Endothelial cell of umbilical vein (primary cell): Measurements from ENCODE around the gene MORN5. TPM values are rescaled to one million over a fixed set of nuclear protein-coding genes. Genes with fewer than 3 reads are reported as not detected.

Experiments
- BruUV-seq: library from RNA; stranded (reverse); fragments of 400-500 nt; replicated peaks from 2 replicates; lab custom pipeline; 2021; lab: Mats Ljungman, UMichigan
- CTCF ChIA-PET: fragments of 300-600, 350-600 bp; sonication (Branson Sonifier 250); formaldehyde crosslinking; loops from one replicate; lab custom pipeline; 2021; ENCODE audit warnings: antibody characterized with exemption, inconsistent platforms; lab: Charles Lee
- POLR2A ChIA-PET: fragments of 300-600, 350-600 bp; sonication (Branson Sonifier 250); formaldehyde crosslinking; loops from one replicate; lab custom pipeline; 2021; ENCODE audit warnings: antibody characterized with exemption, inconsistent platforms; lab: Charles Lee
- DNase-seq: peaks from one replicate; pipeline ENCODE4 v3.0.0-alpha.2; 2011; ENCODE audit warnings: low read depth, low spot score
- FAIRE-seq: peaks from 2 replicates; lab custom pipeline; 2011; peaks lifted over from hg19 to GRCh38; lab: Jason Lieb, UNC
- H2AFZ ChIP-seq: 2 replicates; pipeline ENCODE4 v1.6.0; 2012; ENCODE audit warnings: low read depth, low read length, control low read depth, inconsistent platforms
- H3K27ac ChIP-seq: 2 replicates; pipeline ENCODE4 v1.5.1; 2011; ENCODE audit warnings: low read depth, mild to moderate bottlenecking, control low read depth, low read length, moderate library complexity; ENCODE audit not compliant: insufficient read depth
- H3K27me3 ChIP-seq, 2 experiments: 2 replicates each; pipeline versions ENCODE4 v1.6.0 to v1.6.1; 2011; ENCODE audit warnings: low read length in 2 of 2, mixed read lengths in 1 of 2; ENCODE audit not compliant: control insufficient read depth in 2 of 2, insufficient read depth in 2 of 2
- H3K36me3 ChIP-seq, 2 experiments: 2 replicates in 1 of 2; 3 replicates in 1 of 2; pipeline ENCODE4 v1.5.1; 2011; ENCODE audit warnings: low read length in 2 of 2, mild to moderate bottlenecking in 1 of 2, moderate library complexity in 1 of 2; ENCODE audit not compliant: control insufficient read depth in 2 of 2, insufficient read depth in 2 of 2; ENCODE audit errors: extremely low read depth in 1 of 2
- H3K4me1 ChIP-seq: 3 replicates; pipeline ENCODE4 v1.5.1; 2011; ENCODE audit warnings: mild to moderate bottlenecking, low read length; ENCODE audit not compliant: control insufficient read depth, insufficient read depth; ENCODE audit errors: extremely low read depth
- H3K4me2 ChIP-seq: 2 replicates; pipeline ENCODE4 v1.6.1; 2011; ENCODE audit warnings: low read length, control low read depth, mixed read lengths; ENCODE audit not compliant: insufficient read depth
- H3K4me3 ChIP-seq, 3 experiments: fragments of 200-600 bp in 1 of 3; sonication (generic), shearing (Covaris generic) in 1 of 3; replicated peaks in 1 of 3; 2 replicates each; pipeline ENCODE4 v1.5.1; 2011 to 2016; ENCODE audit warnings: control low read depth in 3 of 3, low read length in 3 of 3, mild to moderate bottlenecking in 2 of 3, inconsistent platforms in 1 of 3, low read depth in 1 of 3, moderate library complexity in 1 of 3; ENCODE audit not compliant: insufficient read depth in 1 of 3
- H3K79me2 ChIP-seq: 2 replicates; pipeline ENCODE4 v1.6.0; 2012; ENCODE audit warnings: low read length, inconsistent platforms; ENCODE audit not compliant: control insufficient read depth, insufficient read depth
- H3K9ac ChIP-seq: replicated peaks from 2 replicates; pipeline ENCODE3; 2011; ENCODE audit warnings: low read length, control low read depth; ENCODE audit not compliant: insufficient read depth; ENCODE audit errors: extremely low read depth
- H3K9me1 ChIP-seq: replicated peaks from 3 replicates; pipeline ENCODE4 v1.6.0; 2011; ENCODE audit warnings: mild to moderate bottlenecking, low read length; ENCODE audit not compliant: control insufficient read depth, insufficient read depth; ENCODE audit errors: extremely low read depth
- H3K9me3 ChIP-seq: replicated peaks from 2 replicates; pipeline ENCODE4 v1.5.1; 2012; ENCODE audit warnings: low read length, inconsistent platforms; ENCODE audit not compliant: control insufficient read depth, insufficient read depth
- H4K20me1 ChIP-seq: replicated peaks from 2 replicates; pipeline ENCODE3; 2011; ENCODE audit warnings: mild to moderate bottlenecking, low read length; ENCODE audit not compliant: control insufficient read depth, insufficient read depth; ENCODE audit errors: extremely low read depth
- EZH2 ChIP-seq: IDR thresholded peaks from 2 replicates; pipeline ENCODE4 v1.6.1; 2012; ENCODE audit warnings: borderline replicate concordance, low read depth, mild to moderate bottlenecking, moderate library complexity, low read length, inconsistent platforms; ENCODE audit not compliant: severe bottlenecking
- JUN ChIP-seq: IDR thresholded peaks from 2 replicates; pipeline ENCODE4 v1.6.1; 2011; ENCODE audit warnings: borderline replicate concordance, low read depth; ENCODE audit not compliant: insufficient read length, insufficient read depth
- MYC ChIP-seq: IDR thresholded peaks from one replicate; pipeline ENCODE4 v1.6.1; 2011; ENCODE audit warnings: mild to moderate bottlenecking, low read depth, low read length
- POLR2A ChIP-seq: IDR thresholded peaks from 2 replicates; pipeline ENCODE4 v1.6.1; 2012; ENCODE audit warnings: low read depth, mild to moderate bottlenecking, control low read depth, low read length
- dilution Hi-C: fragments of 300-500 bp; cut with MboI; formaldehyde crosslinking; loops from one replicate; pipeline ENCODE4 v1.15.0; 2019; ENCODE audit warnings: low sequenced_read_pairs; ENCODE audit not compliant: extremely low pct_ligation_motif_present
- intact Hi-C: fragments of 100-400 bp; cut with micrococcal nuclease; formaldehyde crosslinking; loops from one replicate; pipeline ENCODE4 v1.10.0; 2022
- polyA plus RNA-seq, 4 experiments: library from polyadenylated mRNA; depleted of rRNA in 3 of 4; stranded (reverse) in 3 of 4; unstranded in 1 of 4; fragments of >200 nt; gene quantifications; 2 replicates each; pipeline versions ENCODE4 v1.2.1 to v1.2.3, GENCODE V29; 2011 to 2012; ENCODE audit warnings: missing spikeins in 1 of 4
- total RNA-seq: library from RNA; stranded (reverse); gene quantifications from 2 replicates; pipeline ENCODE4 v1.2.3, GENCODE V29; 2021
- TF ChIP-seq, protein P1 (sequence below), 2 donors: IDR thresholded peaks; 1 replicate in 1 of 2; 2 replicates in 1 of 2; pipeline ENCODE4 v1.5.1; 2011; ENCODE audit warnings: low read length in 2 of 2, mild to moderate bottlenecking in 2 of 2, moderate library complexity in 2 of 2, control low read depth in 1 of 2, inconsistent platforms in 1 of 2, low read depth in 1 of 2; ENCODE audit not compliant: insufficient read depth in 1 of 2; ENCODE audit errors: extremely low read depth in 1 of 2
- TF ChIP-seq, protein P2 (sequence below): IDR thresholded peaks from 2 replicates; pipeline ENCODE4 v1.6.1; 2011; ENCODE audit not compliant: insufficient read depth, insufficient read length

The MORN5 gene
- total and polyA plus RNA-seq, 2 donors (not counting 3 experiments of a cell fraction or from before 2014, with no cell fraction given), result not detected

DNA sequence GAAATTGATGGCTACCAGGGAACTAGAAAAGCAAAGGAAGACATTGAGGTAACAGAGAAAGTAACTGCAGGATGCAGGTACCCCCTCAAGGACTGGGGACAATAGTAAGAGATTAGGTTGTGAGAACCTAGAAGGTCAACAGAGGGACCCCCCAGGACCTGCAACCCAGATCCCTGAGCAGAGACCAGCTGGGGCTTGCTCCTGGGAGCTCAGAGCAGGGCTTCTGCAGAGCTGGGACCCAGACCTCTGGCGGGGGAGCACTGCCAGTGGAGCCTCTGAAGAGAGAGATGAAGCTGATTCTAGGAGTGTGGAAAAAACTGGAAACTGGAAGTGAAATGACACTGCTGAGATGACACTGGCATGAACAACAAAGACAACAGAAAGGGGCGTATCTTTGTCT, 17.2 kb downstream of the MORN5 start:
- Histone ChIP-seq H3K4me3 (no peak overlapping the region), H3K27me3 (peaks cover 24 to 29% of the 10 kb centered on the region in 2 experiments), H3K9me1 (no peaks in the 10 kb centered on the region), H3K79me2 (no peaks in the 10 kb centered on the region), H3K36me3 (no peaks in the 10 kb centered on the region), H3K4me2 (no peak overlapping the region), H3K27ac (no peak overlapping the region), H4K20me1 (no peaks in the 10 kb centered on the region), H3K4me1 (no peaks in the 10 kb centered on the region), H3K9ac (no peak overlapping the region), H2AFZ (no peak overlapping the region), H3K9me3 (no peaks in the 10 kb centered on the region)
- DNase-seq (no peak), FAIRE-seq (no peak)
- ChIA-PET POLR2A (no interaction called here), CTCF (interaction anchor here (0.8 to 1.9 kb wide), 3 partner anchors 9 to 19 kb away, joined by 4 to 7 read pairs (median 5); no protein-coding TSS in a partner anchor)
- TF ChIP-seq, protein P1, sequence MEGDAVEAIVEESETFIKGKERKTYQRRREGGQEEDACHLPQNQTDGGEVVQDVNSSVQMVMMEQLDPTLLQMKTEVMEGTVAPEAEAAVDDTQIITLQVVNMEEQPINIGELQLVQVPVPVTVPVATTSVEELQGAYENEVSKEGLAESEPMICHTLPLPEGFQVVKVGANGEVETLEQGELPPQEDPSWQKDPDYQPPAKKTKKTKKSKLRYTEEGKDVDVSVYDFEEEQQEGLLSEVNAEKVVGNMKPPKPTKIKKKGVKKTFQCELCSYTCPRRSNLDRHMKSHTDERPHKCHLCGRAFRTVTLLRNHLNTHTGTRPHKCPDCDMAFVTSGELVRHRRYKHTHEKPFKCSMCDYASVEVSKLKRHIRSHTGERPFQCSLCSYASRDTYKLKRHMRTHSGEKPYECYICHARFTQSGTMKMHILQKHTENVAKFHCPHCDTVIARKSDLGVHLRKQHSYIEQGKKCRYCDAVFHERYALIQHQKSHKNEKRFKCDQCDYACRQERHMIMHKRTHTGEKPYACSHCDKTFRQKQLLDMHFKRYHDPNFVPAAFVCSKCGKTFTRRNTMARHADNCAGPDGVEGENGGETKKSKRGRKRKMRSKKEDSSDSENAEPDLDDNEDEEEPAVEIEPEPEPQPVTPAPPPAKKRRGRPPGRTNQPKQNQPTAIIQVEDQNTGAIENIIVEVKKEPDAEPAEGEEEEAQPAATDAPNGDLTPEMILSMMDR (IDR thresholded peaks at IDR 0.05; ENCODE audit: extremely low read depth in 1 of 2, insufficient read depth in 1 of 2, low read depth in 1 of 2, low read length in 2 of 2), result no peak
- no peak for TF ChIP-seq JUN
- TF ChIP-seq POLR2A, result no peak
- TF ChIP-seq MYC, result no peak
- TF ChIP-seq EZH2, result no peak
- TF ChIP-seq, protein P2, sequence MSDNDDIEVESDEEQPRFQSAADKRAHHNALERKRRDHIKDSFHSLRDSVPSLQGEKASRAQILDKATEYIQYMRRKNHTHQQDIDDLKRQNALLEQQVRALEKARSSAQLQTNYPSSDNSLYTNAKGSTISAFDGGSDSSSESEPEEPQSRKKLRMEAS, result no peak
- no TSS peak for BruUV-seq
- dilution Hi-C loops (no loop called here), intact Hi-C loops (no loop called here)
